ENCODE results near the gene WASL.

- TF ChIP-seq POLR2A (IDR thresholded peaks at IDR 0.05; ENCODE audit: low read depth, low read length) (no peak), POLR2AphosphoS5 (IDR thresholded peaks at IDR 0.05; ENCODE audit: low read depth, low read length) (no peak)
Observed at GRCh38 chr7:123735539-123735938, 13.3 kb downstream of the WASL start.

All from GM12892 (cell line).